ENCODE measurements around the gene PKN2.

DNA sequence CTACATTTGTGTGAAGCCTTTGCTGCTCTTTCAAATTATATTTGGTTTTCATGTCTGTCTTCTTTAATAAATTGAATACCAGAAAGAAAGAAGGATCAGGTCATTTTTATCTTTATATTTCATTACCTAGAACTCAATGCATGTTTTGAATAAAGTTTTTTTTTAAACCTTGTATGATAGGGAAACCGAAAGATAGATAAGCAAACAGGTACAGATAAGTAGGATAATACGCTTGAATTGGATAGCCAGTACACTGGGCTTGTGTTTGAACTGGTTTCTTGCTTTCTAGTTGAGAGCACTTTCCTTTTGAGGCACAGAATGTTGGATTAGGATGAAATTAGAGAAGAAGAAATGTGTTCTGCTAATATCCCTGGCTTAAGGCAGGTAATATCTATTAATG, 46.9 kb downstream of the PKN2 start:
- TF ChIP-seq, protein P1, sequence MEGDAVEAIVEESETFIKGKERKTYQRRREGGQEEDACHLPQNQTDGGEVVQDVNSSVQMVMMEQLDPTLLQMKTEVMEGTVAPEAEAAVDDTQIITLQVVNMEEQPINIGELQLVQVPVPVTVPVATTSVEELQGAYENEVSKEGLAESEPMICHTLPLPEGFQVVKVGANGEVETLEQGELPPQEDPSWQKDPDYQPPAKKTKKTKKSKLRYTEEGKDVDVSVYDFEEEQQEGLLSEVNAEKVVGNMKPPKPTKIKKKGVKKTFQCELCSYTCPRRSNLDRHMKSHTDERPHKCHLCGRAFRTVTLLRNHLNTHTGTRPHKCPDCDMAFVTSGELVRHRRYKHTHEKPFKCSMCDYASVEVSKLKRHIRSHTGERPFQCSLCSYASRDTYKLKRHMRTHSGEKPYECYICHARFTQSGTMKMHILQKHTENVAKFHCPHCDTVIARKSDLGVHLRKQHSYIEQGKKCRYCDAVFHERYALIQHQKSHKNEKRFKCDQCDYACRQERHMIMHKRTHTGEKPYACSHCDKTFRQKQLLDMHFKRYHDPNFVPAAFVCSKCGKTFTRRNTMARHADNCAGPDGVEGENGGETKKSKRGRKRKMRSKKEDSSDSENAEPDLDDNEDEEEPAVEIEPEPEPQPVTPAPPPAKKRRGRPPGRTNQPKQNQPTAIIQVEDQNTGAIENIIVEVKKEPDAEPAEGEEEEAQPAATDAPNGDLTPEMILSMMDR (IDR thresholded peaks at IDR 0.05), result no peak
- TF ChIP-seq POLR2A (IDR thresholded peaks at IDR 0.05), result no peak

All from thyroid gland (tissue), 4 donors.